NCI-H345 treated with DMSO at 0.1 percent for 48 hours (cell line): ENCODE data around the gene TLE3.

ENCODE experiments used
- DNase-seq: peaks from one replicate; lab custom pipeline; 2025; ENCODE audit not compliant: unreplicated experiment; lab: John Stamatoyannopoulos, UW

Gene TLE3

GRCh38 chr15:70063980-70064379 lies 33.7 kb downstream of the TLE3 start:
- no peak for DNase-seq

GRCh38 chr15:70063261-70063925 lies 34.3 kb downstream of the TLE3 start:
- no peak for DNase-seq

GRCh38 chr15:70062321-70062956 lies 35.3 kb downstream of the TLE3 start:
- peak; percentile 93 for DNase-seq

- DNase-seq: no peak
These were observed 35.9 kb downstream of the TLE3 start for GRCh38 chr15:70061696-70062270.

GRCh38 chr15:70060993-70061305 lies 36.8 kb downstream of the TLE3 start:
- DNase-seq: no peak

GRCh38 chr15:70060214-70060992 lies 37.3 kb downstream of the TLE3 start:
- DNase-seq: no peak

- no peak for DNase-seq
These were observed 38.1 kb downstream of the TLE3 start for GRCh38 chr15:70059476-70060213.

- no peak for DNase-seq
These were observed 38.9 kb downstream of the TLE3 start for GRCh38 chr15:70058642-70059360.

- no peak for DNase-seq
These were observed 39.6 kb downstream of the TLE3 start for GRCh38 chr15:70057931-70058641.

GRCh38 chr15:70056091-70056680 lies 41.5 kb downstream of the TLE3 start:
- no peak for DNase-seq

GRCh38 chr15:70055601-70056051 lies 42.1 kb downstream of the TLE3 start:
- DNase-seq: no peak

- no peak for DNase-seq
These were observed 42.8 kb downstream of the TLE3 start for GRCh38 chr15:70054884-70055387.

GRCh38 chr15:70054366-70054765 lies 43.4 kb downstream of the TLE3 start:
- no peak for DNase-seq

GRCh38 chr15:70053716-70054229 lies 43.9 kb downstream of the TLE3 start:
- DNase-seq: no peak

- DNase-seq: no peak
These were observed 44.6 kb downstream of the TLE3 start for GRCh38 chr15:70053001-70053715.

GRCh38 chr15:70051948-70052633 lies 45.6 kb downstream of the TLE3 start:
- no peak for DNase-seq

- DNase-seq: no peak
These were observed 46.7 kb downstream of the TLE3 start for GRCh38 chr15:70050970-70051369.

- DNase-seq: no peak
These were observed 47.3 kb downstream of the TLE3 start for GRCh38 chr15:70050441-70050840.
